ENCODE results near the gene CCDC9.
"Not testable (repeated sequence)": the region's sequence is repeated elsewhere in the genome, so short reads cannot be mapped to it uniquely, and the experiment has no call there.

CCDC9 gene

DNA sequence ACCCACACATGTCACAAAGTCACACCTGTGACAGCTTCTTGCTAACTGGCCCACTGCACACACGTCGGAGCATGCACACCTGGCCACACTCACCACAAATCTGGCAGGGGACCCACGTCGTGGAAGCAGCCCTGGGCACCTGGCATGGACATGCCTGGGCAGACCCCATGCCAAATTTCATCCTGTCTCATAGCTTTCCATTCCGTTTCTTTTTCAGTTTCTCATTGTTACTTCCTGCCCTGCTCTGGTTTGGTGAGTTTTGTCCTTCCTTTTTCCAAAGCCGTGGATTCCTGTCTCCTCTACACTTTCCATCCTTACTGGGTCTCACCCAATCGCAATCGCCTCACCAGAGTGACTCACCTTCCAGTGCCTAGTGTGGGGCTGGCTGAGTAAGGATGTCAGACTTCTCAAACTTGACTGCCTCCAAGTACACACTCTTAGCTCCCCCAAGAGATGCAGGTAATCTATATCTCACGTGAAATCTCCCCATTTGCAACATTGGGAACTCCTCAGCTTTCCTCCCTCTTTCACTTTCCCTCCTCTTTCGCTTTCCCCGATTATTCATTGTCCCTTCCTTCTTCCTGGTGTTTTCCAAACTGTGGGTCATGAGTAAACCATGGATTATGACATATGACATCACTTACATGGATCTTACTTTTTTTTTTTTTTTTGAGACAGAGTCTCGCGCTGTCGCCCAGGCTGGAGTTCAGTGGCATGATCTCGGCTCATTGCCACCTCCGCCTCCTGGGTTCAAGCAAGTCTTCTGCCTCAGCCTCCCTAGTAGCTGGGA, 23.7 kb upstream of the CCDC9 start:
- DNase-seq (ENCODE audit: low spot score) = peak; percentile 83

DNA sequence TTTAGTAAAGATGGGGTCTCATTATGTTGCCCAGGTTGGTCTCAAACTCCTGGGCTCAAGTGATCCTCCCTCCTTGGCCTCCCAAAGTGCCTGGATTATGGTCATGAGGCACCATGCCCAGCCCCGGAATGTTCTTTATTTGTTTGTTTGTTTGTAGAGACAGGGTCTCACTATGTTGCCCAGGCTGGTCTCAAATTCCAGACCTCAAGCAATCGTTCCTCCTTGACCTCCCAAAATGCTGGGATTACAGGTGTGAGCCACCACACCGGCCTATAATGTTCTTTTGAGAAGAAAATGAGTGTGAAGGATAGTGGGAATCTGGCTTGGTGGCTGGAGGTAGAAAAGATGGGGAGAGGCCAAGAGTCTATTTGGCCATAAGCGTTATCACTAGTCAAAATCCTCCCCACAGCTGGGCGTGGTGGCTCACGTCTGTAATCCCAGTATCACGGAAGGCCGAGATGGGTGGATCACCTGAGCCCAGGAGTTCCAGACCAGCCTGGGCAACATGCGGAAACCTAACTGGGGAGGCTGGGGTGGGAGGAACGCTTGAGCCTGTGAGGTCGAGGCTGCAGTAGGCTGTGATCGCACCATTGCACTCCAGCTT, 20.2 kb upstream of the CCDC9 start:
- DNase-seq (ENCODE audit: low spot score) = peak; percentile 54

DNA sequence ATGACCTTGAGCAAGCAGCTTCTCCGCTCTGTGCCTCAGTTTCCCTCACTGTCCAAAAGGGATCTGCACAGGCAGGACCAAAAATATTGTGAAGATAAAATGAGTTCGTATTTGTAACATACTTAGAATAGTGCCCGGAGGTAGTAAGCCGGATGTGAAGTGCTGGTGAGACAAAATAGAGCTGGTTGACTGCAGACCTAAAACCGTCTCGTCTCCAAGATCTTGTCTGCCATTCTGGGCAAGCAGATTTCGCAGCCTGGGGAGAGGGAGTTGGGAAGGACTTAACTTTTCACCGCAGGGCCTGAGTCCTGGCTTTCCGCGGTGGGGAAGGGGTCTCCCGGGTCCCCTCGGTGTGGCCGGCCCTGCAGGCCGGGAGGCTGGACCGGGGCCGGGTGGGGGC, 17.2 kb upstream of the CCDC9 start:
- no peak for DNase-seq (ENCODE audit: low spot score)

DNA sequence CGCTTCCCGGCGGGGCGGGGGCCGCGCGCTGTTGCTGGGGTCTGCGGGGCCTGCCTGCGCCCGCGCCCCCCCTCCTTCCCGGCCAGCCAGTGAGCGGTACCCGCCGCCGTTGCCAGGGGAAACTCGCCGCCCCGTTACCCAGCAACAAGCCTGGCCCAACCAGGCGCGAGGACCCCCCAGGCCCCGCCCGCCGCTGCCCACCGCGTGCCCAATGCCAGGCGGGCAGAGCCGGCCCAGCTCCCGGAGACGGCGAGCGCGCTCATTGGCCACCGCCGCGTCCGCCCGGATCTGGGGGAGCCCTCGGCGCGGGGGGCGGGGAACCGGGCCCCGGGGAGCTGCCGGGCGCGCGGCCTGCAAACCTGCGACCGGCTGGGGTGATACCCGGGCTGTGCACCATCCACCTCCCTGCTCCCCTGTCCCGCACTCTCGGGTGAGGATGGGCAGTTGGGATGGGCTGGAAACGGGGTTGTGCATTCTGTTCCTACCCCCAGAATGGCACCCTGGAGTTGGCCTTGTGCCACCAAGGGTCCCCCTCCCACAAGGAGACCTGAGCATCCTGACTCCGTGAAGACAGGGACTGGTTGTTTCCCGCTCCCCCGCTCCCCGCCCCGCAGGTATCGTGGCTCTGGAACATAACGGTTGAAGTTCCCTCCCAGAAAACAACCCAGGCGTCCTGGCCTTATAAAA, 16.6 kb upstream of the CCDC9 start:
- DNase-seq (ENCODE audit: low spot score) = peak; percentile 69

DNA sequence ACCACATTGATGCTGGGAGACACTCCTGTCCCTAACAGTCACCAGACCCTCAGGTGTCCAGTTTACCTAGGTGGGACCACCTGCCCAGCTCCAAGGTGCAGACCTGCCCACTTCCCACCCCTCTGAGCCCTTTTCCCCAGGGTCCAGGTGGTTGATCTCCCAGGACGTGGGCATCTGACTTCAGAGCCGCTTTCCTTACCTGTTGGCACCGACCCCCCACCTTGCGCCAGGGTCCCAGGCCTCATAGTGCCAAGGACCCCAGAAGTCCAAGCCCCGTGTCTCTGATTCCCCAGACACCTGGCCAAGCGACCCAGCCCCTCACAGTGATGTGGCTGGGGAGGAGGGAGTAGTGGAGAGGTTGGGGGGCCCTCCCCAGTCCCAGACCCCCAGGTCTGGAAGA, 15.8 kb upstream of the CCDC9 start:
- DNase-seq (ENCODE audit: low spot score) = no peak

DNA sequence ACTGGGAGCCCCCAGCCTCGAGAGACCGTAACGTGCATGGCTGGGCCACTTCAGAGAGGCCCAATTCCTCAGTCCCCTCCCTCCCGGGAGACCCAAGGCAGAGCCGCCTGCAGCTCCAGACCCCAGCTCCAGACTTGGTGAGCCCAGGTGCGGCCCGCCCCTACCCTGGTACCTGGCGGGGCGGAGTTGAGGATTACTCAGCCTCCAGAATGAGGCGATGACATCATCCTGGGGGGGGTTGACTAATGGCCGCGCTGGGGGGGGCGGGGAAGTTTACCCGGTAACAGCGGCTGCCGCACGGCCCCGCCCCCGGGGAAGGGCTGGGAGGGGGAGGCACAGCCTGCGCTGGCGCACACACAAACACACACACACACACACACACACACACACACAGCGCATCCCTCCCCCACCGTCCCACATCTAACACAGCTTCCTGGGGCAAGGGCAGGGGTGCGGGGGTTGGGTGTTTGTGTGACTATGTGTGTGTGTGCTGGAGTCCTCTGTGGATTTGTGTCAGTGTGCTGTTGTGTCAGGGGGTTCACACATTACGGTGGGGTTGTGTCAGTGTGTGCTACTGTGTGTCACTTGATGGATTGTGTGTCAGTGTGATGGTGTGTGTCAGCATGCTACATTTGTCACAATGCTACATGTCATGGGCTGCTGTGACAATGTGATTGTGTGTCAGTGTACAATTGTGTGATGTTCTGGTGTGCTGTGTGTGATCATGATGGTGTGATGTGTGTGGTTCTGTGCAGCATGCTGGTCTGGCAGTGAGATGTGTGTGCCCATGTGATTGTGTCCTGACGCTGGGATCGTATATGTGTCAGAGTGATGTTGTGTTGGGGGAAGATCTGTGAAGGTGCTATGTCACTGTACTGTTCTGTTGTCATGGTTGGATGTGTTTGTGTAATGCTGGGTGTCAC, 15.1 kb upstream of the CCDC9 start:
- DNase-seq (ENCODE audit: low spot score) = peak; percentile 88

DNA sequence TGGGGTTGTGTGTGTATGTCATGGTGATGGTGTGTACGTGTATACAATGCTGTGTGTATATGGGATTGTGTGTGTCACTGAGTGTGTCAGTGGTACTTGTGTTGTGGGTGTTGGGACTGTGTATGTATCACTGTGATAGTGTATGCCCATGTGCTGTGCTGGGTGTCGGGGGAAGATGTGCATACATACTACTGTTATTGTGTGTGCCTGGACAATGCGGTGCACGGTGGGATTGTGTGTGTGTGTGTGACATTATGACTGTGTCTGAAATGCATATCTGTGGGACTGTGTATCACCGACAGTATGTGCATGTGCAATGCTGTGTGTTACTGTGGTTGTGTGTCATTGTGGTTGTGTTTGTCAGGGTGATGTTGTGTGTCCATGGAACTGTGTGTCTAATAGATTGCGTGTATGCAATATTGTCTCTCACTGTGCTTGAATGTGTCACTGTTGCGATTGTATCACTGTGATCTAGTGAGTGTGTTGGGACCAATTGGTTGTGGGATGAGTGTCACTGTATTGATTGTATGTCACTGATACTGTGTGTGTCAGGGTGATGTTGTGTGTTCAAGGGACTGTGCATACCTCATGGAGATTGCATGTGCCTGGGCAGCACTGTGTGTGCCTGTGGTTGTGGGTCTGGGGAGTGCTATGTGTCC, 14.3 kb upstream of the CCDC9 start:
- DNase-seq (ENCODE audit: low spot score) = peak; percentile 52

DNA sequence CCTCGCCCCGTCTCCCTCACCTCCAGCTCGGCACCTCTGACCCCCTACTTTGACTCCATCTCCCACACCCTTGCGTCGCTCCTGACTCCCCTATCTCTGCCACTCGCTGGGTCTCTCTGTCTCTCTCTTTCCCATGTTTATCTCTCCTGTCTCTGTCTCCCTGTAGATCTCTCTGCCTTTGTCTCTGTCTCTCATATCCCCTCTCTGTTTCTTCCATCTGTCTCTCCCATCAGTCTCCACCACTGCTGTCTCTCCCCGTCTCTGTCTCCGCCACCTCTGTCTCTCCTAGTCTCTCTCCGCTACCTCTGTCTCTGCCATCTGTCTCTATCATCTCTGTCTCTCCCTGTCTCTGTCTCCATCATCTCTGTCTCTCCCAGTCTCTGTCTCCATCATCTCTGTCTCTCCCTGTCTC, 13.0 kb upstream of the CCDC9 start:
- peak; percentile 76 for DNase-seq (ENCODE audit: low spot score)

DNA sequence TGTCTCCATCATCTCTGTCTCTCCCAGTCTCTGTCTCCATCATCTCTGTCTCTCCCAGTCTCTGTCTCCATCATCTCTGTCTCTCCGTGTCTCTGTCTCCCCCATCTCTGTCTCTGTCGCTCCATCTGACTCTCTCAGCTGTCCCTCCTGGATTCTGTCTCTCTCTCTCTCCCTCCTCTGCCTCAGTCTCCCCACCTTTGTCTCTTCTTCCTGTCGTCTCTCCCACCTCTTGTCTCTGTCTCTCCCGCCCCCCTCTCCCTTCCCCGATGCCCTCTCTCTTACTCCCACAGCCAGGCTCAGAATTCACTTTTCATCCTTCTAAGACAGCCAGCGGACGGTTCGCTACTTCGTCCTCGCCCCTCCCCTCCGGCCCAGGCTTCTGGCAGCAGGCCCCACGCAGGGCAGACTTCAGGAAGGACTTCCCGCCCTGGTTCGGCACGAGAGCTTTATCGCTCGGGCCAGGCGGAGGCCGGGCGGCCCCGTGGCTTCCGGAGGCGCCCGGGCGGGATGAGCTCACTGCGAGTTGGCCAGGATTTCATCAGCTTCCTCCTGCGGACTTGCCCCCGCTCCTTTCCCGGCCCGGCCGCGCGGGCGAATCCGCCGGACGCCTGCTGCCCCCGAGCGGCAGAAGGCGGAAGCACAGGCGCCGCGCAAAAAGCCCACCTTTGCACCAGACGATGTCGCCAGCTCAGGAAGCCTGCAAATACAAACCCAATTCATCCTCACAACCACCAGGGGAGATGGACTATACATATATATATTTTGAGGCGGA, 12.4 kb upstream of the CCDC9 start:
- DNase-seq (ENCODE audit: low spot score) = peak; percentile 96

DNA sequence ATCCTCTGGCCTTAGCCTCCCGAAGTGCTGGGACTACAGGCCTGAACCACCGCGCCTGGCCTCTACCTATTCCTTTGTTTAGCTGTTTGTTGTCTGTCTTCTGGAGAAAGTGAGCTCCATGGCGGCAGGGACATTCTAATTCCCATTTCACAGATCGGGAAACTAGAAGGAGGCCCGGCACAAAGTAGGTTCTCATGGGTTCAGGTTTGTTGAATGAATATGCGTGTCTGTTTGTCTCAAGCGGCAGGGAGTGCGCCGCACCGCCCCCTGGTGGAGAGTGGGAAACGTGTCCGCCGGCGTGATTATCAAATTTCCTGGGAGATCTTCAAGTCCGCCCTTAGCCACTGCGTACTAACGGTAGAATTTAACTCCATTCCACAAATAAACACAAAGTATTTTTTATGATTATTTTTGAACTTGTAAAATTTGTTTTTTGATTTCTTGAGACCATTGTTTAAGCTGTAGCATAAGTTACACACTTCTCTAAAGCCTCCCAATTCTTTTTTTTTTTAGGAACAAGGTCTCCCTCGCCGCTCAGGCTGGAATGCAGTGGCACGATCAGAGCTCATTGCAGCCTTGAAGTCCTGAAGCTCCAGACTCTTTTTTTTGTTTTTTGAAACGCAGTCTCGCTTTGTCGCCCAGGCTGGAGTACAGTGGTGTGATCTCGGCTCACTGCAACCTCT, 8.9 kb upstream of the CCDC9 start:
- DNase-seq (ENCODE audit: low spot score) = peak; percentile 94

DNA sequence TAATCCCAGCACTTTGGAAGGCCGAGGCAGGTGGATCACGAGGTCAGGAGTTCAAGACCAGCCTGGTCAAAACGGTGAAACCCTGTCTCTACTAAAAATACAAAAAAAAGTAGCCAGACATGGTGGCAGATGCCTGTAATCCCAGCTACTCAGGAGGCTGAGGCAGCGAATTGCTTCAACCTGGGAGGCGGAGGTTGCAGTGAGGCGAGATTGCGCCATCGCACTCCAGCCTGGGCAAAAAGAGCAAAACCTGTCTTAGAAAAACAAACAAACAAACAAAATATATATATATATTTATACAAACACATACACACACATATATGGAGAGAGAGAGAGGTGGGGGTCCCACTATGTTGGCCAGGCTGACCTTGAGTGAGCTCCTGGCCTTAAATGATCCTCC, 3.3 kb upstream of the CCDC9 start:
- DNase-seq (ENCODE audit: low spot score) = not testable (repeated sequence)

DNA sequence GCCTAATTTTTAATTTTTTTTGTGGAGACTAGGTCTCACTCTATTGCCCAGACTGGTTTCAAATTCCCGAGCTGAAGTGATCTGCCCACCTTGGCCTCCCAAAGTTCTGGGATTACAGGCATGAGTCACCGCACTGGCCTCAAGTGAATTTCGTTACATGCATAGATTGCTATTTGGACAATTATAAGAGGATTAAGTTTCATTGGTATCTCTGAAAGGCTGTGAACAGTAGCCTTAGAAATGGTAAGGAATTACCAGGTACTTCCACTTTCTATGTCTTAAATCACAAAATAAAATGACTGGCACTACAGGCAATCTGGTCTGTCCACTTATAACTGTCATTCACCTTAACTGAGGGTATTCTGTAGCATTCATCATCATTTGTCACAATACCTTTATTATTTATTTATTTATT, 2.9 kb upstream of the CCDC9 start:
- DNase-seq (ENCODE audit: low spot score) = no peak

DNA sequence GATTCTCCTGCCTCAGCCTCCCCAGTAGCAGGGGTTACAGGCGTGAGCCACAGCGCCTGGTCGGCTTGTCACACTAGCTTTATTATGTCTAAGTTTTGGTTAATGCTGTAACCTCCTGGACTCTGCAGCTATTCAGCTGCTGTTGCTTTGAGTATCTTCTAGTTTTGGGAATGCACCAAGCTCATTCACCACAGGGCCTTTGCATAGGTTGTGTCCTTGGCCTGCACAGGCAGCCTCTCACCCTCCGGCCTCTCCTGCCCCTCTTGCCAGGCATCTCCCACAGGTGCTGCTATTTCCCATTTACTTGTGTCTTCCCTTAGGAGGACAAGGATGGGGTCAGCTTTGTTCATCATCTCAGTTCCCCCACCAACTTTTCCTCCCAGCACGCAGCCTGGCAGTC, 2.4 kb upstream of the CCDC9 start:
- no peak for DNase-seq (ENCODE audit: low spot score)

DNA sequence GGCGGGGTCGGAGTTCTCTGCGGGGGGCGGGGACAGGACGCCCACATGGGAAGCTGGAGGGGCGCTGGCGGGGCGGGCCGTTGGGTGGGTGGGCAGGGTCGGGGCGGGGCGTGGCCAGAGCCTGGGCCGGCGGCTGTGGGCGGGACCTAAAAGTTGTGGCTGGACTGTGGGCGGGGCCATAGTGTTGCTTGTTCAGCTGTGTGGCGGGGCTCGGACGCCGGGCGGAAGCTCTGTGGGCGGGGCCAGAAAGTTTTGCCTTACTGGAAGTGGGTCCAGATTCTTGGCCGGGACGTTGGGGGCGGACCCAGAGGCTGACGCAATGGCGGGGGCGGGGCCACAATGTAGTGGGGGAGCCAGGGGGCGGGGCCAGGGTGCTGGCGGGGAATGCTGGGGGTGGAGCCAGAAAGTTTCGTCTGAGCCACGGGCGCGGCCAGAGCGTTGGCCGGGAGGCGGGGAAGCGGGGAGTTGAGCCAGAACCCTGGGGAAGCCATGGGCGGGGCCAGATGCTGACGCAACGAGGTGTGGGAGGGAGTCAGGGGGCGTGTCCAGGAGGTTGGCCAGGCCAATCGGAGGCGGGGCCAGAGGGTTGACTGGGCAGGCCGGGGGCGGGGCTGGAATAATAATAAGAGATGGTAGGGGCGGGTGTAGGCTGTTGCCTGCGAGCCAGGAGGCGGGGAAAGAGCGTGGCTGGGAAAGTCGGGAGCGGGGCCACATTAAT, 527 bp downstream of the CCDC9 start:
- DNase-seq (ENCODE audit: low spot score) = peak; percentile 100

DNA sequence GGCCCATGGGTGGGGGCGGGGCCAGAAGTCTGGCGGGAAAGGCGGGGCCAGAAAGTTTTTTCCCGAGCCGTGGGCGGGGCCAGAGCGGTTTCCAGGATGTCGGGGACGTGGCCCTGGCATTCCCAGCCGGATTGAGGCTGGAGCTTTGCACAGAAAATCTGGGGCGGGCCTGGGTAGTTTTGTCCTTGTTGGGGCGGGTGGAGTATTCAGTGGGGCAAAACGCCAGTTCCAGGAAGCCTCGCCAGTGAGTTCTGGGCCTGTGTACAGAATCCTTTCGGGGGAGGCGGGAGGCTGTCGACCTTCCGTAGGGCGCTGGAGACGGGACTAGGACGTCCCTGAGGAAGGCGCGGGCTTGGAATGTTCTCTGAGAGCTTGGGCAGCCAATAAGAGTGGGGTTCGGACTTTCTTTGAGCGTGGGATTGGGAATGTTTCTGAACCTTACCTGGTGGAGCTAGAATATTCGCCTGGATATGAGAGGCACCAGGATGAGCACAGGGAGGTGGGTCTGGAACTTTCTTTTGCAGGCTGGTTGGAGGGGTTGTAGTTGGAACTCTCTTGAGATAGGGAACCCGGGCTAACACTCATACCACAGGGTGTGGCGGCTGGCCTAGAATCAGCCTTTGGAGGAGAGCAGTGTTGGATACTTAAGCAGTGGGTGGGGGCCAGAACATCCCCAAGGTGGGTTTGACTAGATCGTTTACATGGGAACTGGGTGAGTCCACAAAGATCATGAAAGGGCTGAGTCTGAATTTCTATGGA, 1.3 kb downstream of the CCDC9 start:
- no peak for DNase-seq (ENCODE audit: low spot score)

DNA sequence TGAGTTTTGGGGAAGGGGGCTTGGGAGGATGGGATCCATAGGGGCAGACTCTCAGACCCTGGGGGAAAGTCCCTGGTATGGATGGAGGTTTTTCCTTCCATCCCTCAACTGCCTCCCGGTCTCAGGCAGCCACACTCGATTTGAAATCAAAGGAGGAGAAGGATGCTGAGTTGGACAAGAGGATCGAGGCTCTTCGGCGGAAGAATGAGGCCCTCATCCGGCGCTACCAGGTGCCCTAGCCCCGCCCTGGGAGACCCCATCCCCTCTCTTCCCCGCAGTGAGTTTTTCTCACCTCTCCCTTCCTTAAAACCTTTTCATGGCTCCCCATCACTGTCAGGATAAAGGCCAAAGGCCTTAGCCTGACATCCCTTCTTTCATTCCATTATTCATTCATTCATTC, 2.1 kb downstream of the CCDC9 start:
- DNase-seq (ENCODE audit: low spot score) = no peak

DNA sequence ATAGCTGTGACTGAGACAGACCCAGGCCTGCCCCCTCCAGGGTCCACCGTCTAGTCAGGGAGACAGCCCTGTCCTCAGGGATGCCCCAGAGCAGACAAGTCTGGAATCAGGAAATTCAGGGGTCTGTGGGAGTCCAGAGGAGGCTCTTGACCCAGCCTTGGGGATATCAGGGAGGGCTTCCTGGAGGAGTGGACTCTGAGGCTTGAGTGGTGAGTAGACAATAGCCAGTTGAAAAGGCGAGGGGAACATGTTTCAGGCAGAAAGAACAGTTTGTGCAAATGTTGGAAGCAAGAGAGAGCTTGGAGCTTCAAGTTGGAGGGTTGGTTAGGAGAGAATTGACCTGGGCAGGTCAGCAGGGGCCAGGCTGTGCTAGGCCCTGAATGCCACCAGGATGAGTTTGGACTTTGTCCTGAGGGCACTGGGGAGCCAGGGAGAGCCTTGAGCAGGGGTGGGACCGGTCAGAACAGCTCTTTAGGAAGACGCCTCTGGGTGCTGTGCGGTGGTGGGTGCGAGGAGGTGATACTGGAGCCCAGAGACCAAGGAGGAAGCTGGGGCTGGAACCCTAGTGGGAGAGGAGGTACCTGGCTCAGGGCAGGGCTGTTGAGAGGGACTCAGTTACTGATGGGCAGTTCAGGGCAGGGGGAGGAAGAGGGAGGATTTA, 2.7 kb downstream of the CCDC9 start:
- no peak for DNase-seq (ENCODE audit: low spot score)

DNA sequence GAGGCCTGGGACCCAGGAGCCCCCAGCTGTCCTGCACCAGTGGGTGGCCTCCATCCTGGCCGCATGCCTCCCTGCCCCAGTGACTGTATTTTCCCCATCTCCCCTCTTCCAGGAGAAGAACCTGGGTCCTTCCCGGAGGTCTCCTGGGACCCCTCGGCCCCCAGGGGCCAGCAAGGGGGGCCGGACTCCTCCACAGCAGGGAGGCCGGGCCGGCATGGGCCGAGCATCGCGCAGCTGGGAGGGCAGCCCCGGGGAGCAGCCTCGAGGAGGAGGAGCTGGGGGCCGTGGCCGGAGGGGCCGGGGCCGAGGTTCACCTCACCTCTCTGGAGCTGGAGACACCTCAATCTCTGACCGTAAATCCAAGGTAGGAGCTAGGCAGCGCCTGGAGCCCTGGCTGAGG, 4.2 kb downstream of the CCDC9 start:
- no peak for DNase-seq (ENCODE audit: low spot score)

All from hematopoietic multipotent progenitor cell treated with erythropoietin and hydrocortisone succinate and interleukin-3 and kit ligand, for 17 days (in vitro differentiated cells).